ENCODE data around the gene ELOA2.

Gene ELOA2, protein sequence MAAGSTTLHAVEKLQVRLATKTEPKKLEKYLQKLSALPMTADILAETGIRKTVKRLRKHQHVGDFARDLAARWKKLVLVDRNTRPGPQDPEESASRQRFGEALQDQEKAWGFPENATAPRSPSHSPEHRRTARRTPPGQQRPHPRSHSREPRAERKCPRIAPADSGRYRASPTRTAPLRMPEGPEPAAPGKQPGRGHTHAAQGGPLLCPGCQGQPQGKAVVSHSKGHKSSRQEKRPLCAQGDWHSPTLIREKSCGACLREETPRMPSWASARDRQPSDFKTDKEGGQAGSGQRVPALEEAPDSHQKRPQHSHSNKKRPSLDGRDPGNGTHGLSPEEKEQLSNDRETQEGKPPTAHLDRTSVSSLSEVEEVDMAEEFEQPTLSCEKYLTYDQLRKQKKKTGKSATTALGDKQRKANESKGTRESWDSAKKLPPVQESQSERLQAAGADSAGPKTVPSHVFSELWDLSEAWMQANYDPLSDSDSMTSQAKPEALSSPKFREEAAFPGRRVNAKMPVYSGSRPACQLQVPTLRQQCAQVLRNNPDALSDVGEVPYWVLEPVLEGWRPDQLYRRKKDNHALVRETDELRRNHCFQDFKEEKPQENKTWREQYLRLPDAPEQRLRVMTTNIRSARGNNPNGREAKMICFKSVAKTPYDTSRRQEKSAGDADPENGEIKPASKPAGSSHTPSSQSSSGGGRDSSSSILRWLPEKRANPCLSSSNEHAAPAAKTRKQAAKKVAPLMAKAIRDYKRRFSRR

DNA sequence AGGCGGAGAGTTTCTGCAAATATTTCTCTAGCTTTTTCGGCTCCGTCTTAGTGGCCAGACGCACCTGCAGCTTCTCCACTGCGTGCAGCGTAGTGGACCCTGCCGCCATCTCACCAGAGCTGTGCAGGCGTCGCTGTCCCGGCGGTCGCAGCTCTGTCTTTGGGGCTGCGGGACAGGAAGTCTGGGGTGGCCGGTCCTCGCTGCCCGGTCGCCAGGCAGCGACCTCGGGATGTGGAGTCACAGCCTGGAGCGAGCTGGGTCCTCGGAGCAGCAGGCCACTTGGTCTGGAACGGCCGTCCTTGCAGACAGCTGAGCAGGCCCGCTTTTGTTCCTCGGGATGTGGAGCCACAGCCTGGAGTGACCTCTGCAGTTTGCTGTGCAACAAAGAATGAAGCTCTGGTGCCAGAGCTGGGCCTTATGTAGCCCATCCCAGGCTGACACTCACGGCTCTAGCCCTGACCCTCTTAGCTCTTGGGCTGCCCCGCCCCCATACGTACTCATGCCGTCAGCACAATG is at the start of gene ELOA2:
TSS of gene ELOA2 (minus strand) at position 466 of the 516 bp plus-strand sequence. CDS start at position 109, 357 bp downstream.
- no peak within 1 kb of the TSS for H3K4me2 ChIP-seq (ENCODE audit: low read depth, low read length, poor library complexity, severe bottlenecking)
- no peak within 1 kb of the TSS for H3K9ac ChIP-seq (ENCODE audit: low read length)

DNA sequence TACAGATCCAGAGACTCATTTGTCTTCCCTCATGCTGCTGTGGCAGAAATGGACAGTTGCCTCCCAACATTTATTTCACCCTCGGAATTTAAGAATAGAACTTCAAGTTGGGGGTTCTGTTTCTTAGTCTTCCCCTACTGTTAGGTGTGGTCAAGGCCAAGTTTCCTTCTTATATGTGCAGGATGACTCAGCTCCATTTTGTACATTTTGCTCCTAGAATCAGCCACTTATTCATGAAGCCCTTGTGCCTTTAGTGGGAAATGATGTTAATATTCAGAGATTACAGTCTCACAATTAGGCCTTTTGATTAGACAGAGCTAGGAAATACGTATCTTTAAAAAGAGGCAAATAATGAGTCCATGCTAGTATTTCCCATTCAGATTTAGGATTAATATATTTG is 46.2 kb upstream of the ELOA2 start:
- Histone ChIP-seq H3K9ac (ENCODE audit: low read length) (no peak overlapping the region), H3K27ac (ENCODE audit: low read depth, low read length) (no peak overlapping the region), H2AFZ (ENCODE audit: low read depth, low read length, severe bottlenecking) (no peak overlapping the region), H3K79me2 (ENCODE audit: insufficient read depth, low read length) (no peaks in the 10 kb centered on the region), H3K27me3 (ENCODE audit: low read length) (no peaks in the 10 kb centered on the region), H3K36me3 (ENCODE audit: low read length) (peaks cover 7% of the 10 kb centered on the region; the same call in 1 of the 2 replicates), H3F3A (ENCODE audit: insufficient read depth) (no peaks in the 10 kb centered on the region), H4K20me1 (ENCODE audit: low read depth, low read length) (no peaks in the 10 kb centered on the region), H3K4me2 (ENCODE audit: low read depth, low read length, poor library complexity, severe bottlenecking) (no peak overlapping the region), H3K9me3 (ENCODE audit: insufficient read depth, low read length) (no peaks in the 10 kb centered on the region), H3K4me3 (ENCODE audit: insufficient read depth, low read length, poor library complexity, severe bottlenecking) (no peak overlapping the region), H3K9me2 (replicated peaks; ENCODE audit: insufficient read depth, low read length) (no peaks in the 10 kb centered on the region)
- TF ChIP-seq, protein P1, sequence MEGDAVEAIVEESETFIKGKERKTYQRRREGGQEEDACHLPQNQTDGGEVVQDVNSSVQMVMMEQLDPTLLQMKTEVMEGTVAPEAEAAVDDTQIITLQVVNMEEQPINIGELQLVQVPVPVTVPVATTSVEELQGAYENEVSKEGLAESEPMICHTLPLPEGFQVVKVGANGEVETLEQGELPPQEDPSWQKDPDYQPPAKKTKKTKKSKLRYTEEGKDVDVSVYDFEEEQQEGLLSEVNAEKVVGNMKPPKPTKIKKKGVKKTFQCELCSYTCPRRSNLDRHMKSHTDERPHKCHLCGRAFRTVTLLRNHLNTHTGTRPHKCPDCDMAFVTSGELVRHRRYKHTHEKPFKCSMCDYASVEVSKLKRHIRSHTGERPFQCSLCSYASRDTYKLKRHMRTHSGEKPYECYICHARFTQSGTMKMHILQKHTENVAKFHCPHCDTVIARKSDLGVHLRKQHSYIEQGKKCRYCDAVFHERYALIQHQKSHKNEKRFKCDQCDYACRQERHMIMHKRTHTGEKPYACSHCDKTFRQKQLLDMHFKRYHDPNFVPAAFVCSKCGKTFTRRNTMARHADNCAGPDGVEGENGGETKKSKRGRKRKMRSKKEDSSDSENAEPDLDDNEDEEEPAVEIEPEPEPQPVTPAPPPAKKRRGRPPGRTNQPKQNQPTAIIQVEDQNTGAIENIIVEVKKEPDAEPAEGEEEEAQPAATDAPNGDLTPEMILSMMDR (IDR thresholded peaks at IDR 0.05; ENCODE audit: insufficient read depth, low read length, poor library complexity, severe bottlenecking), result no peak
- no peak for TF ChIP-seq EZH2phosphoT487 (conservative IDR thresholded peaks at IDR 0.05; ENCODE audit: low read length)

More for the DNA sequence above, at the start of gene ELOA2:
- Histone ChIP-seq H3K36me3 (ENCODE audit: low read length) (no peaks in the 10 kb centered on the region), H3K4me3 (ENCODE audit: insufficient read depth, low read length, poor library complexity, severe bottlenecking) (no peak within 1 kb of the TSS), H3K27me3 (ENCODE audit: low read length) (no peaks in the 10 kb centered on the region), H3K79me2 (ENCODE audit: insufficient read depth, low read length) (0 out of 2 replicates have a peak, but pooled peaks cover 5% of the 10 kb centered on the region), H4K20me1 (ENCODE audit: low read depth, low read length) (peaks cover 9% of the 10 kb centered on the region; the same call in 1 of the 2 replicates), H3K9me2 (replicated peaks; ENCODE audit: insufficient read depth, low read length) (no peaks in the 10 kb centered on the region), H3F3A (ENCODE audit: insufficient read depth) (0 out of 2 replicates have a peak, but pooled peaks cover 6% of the 10 kb centered on the region), H3K9me3 (ENCODE audit: insufficient read depth, low read length) (no peaks in the 10 kb centered on the region), H3K27ac (ENCODE audit: low read depth, low read length) (no peak within 1 kb of the TSS), H2AFZ (ENCODE audit: low read depth, low read length, severe bottlenecking) (no peak within 1 kb of the TSS)
- TF ChIP-seq EZH2phosphoT487 (conservative IDR thresholded peaks at IDR 0.05; ENCODE audit: low read length), result no peak
- TF ChIP-seq, protein P1 (IDR thresholded peaks at IDR 0.05; ENCODE audit: insufficient read depth, low read length, poor library complexity, severe bottlenecking), result no peak

DNA sequence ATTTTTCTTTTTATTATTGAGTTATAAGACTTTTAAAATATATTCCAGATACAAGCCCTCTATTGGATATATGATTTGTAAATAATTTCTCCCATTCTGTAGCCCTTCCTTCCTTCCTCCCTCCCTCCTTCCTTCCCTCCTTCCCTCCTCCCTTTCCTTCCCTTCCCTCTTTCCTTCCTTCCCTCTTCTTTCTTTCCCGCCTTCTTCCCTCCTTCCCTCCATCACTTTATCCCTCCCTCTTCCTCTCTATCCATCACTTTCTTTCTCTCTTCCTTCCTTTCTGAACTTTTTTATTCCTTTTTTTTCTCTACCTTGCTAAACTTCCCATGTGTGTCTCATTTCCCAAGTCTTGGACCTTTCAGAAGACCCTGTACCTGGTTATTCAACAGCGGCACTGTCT is 45.5 kb upstream of the ELOA2 start:
- no peaks in the 10 kb centered on the region for H3K79me2 ChIP-seq (ENCODE audit: insufficient read depth, low read length)
- H3K9me2 ChIP-seq (replicated peaks; ENCODE audit: insufficient read depth, low read length), result no peaks in the 10 kb centered on the region
- no peaks in the 10 kb centered on the region for H3F3A ChIP-seq (ENCODE audit: insufficient read depth)
- H3K4me2 ChIP-seq (ENCODE audit: low read depth, low read length, poor library complexity, severe bottlenecking), result no peak overlapping the region
- no peaks in the 10 kb centered on the region for H4K20me1 ChIP-seq (ENCODE audit: low read depth, low read length)
- H3K4me3 ChIP-seq (ENCODE audit: insufficient read depth, low read length, poor library complexity, severe bottlenecking), result no peak overlapping the region
- H3K9me3 ChIP-seq (ENCODE audit: insufficient read depth, low read length), result no peaks in the 10 kb centered on the region
- no peak for TF ChIP-seq EZH2phosphoT487 (conservative IDR thresholded peaks at IDR 0.05; ENCODE audit: low read length)
- TF ChIP-seq, protein P1 (IDR thresholded peaks at IDR 0.05; ENCODE audit: insufficient read depth, low read length, poor library complexity, severe bottlenecking), result no peak
- no peak overlapping the region for H3K27ac ChIP-seq (ENCODE audit: low read depth, low read length)
- no peak overlapping the region for H2AFZ ChIP-seq (ENCODE audit: low read depth, low read length, severe bottlenecking)
- no peaks in the 10 kb centered on the region for H3K27me3 ChIP-seq (ENCODE audit: low read length)
- peaks cover 7% of the 10 kb centered on the region; the same call in 1 of the 2 replicates for H3K36me3 ChIP-seq (ENCODE audit: low read length)
- H3K9ac ChIP-seq (ENCODE audit: low read length), result no peak overlapping the region

Data from SU-DHL-6 (cell line).